K562 (cell line): ENCODE results near the gene MKRN1. TPM values are rescaled to one million over a fixed set of nuclear protein-coding genes. Genes with fewer than 3 reads are reported as not detected.

Experiments used
- BRD9 ChIP-seq: fragments of 450-650 bp; IDR thresholded peaks from 2 replicates; pipeline ENCODE4 v1.6.1; 2018; ENCODE audit warnings: low read depth; ENCODE audit not compliant: partially characterized antibody
- DMBX1 ChIP-seq: fragments of 250-450 bp; sonication (Bioruptor Pico); IDR thresholded peaks from 2 replicates; pipeline ENCODE4 v1.8.0; 2022; ENCODE audit warnings: inconsistent platforms, mild to moderate bottlenecking, moderate library complexity, borderline replicate concordance
- HMGN3 ChIP-seq: IDR thresholded peaks from 2 replicates; pipeline ENCODE4 v1.6.1; 2011; ENCODE audit warnings: borderline replicate concordance, low read depth, mild to moderate bottlenecking, mixed read lengths, low read length; ENCODE audit not compliant: insufficient read length; ENCODE audit errors: extremely low read depth
- ILF3 ChIP-seq: fragments of 450-650 bp; IDR thresholded peaks from 2 replicates; pipeline ENCODE4 v1.6.1; 2018; ENCODE audit warnings: antibody characterized with exemption, mild to moderate bottlenecking, moderate library complexity, borderline replicate concordance
- MBD2 ChIP-seq: sonication (generic); IDR thresholded peaks from 2 replicates; pipeline ENCODE4 v1.6.1; 2016; ENCODE audit warnings: low read depth, borderline replicate concordance
- POLR2AphosphoS2 ChIP-seq: IDR thresholded peaks from 2 replicates; pipeline ENCODE4 v1.6.1; 2012; ENCODE audit warnings: low read length, improper control_type of control experiment
- RBM14 ChIP-seq: fragments of 200-400 bp; formaldehyde crosslinking; IDR thresholded peaks from 2 replicates; pipeline ENCODE4 v1.6.1; 2018; ENCODE audit warnings: low read depth, mild to moderate bottlenecking, low read length, moderate library complexity, borderline replicate concordance; ENCODE audit not compliant: insufficient read depth
- RBM25 ChIP-seq: fragments of 200-400 bp; formaldehyde crosslinking; IDR thresholded peaks from 2 replicates; pipeline ENCODE4 v1.6.1; 2018; ENCODE audit warnings: low read length, low read depth, moderate library complexity; ENCODE audit not compliant: severe bottlenecking
- SMAD4 ChIP-seq: fragments of 250-450 bp; sonication (Bioruptor Pico); conservative IDR thresholded peaks from 2 replicates; pipeline ENCODE4 v1.8.0; 2021; ENCODE audit warnings: inconsistent platforms, mild to moderate bottlenecking, moderate library complexity
- SREBF1 ChIP-seq: fragments of 150-350 bp; IDR thresholded peaks from 2 replicates; pipeline ENCODE4 v1.6.1; 2014; ENCODE audit warnings: antibody characterized with exemption, low read depth, low read length, borderline replicate concordance
- TBL1XR1 ChIP-seq, 2 experiments: IDR thresholded peaks; 2 replicates each; pipeline ENCODE4 v1.6.1; 2012; ENCODE audit warnings: improper control_type of control experiment in 2 of 2, low read length in 2 of 2, mild to moderate bottlenecking in 1 of 2
- TRIM28 ChIP-seq: fragments of 450-650 bp; IDR thresholded peaks from 2 replicates; pipeline ENCODE4 v1.6.1; 2017
- U2AF2 ChIP-seq: fragments of 200-400 bp; formaldehyde crosslinking; optimal IDR thresholded peaks from 2 replicates; pipeline ENCODE3; 2017; ENCODE audit warnings: low read depth, mild to moderate bottlenecking, low read length
- ZNF224 ChIP-seq: sonication (generic); formaldehyde crosslinking; IDR thresholded peaks from 2 replicates; pipeline ENCODE4 v1.8.0; 2022; ENCODE audit warnings: mild to moderate bottlenecking, missing genetic modification reagents
- ZNF316 ChIP-seq: fragments of 450-650 bp; IDR thresholded peaks from 2 replicates; pipeline ENCODE4 v1.6.1; 2016
- ZNF644 ChIP-seq: fragments of 200-800 bp; sonication (Bioruptor generic); IDR thresholded peaks from 2 replicates; pipeline ENCODE4 v1.6.1; 2016; ENCODE audit warnings: low read depth, missing genetic modification characterization, missing compliant biosample characterization
- ZSCAN32 ChIP-seq: fragments of 450-650 bp; formaldehyde crosslinking; IDR thresholded peaks from 2 replicates; pipeline ENCODE4 v1.4.0; 2020; ENCODE audit warnings: mild to moderate bottlenecking, moderate library complexity
- ZZZ3 ChIP-seq: fragments of 450-650 bp; IDR thresholded peaks from 2 replicates; pipeline ENCODE4 v1.6.1; 2016; ENCODE audit warnings: antibody characterized with exemption, mild to moderate bottlenecking, moderate library complexity
- polyA plus RNA-seq, 8 experiments: library from polyadenylated mRNA; depleted of rRNA in 4 of 8; stranded (reverse) in 5 of 8; unstranded in 3 of 8; fragments of >200 nt; fragmentation: Nextera tagmentation in 2 of 8; fragmentation: Illumina TruSeq in 1 of 8; extraction: Ambion mirVana in 2 of 8; extraction: Trizol in 1 of 8; gene quantifications; 2 replicates each; pipeline versions ENCODE4 v1.2.1 to v1.2.3, GENCODE V29; 2011 to 2014; ENCODE audit warnings: inconsistent platforms in 1 of 8, missing spikeins in 1 of 8
- total RNA-seq, 7 experiments: library from RNA; depleted of rRNA in 6 of 7; stranded (reverse); fragments of >200 nt in 6 of 7; fragmentation: Illumina TruSeq in 2 of 7; extraction: Trizol in 2 of 7; gene quantifications; 2 replicates each; pipeline versions ENCODE4 v1.2.1 to v1.2.3, GENCODE V29; 2011 to 2021; ENCODE audit warnings: low replicate concordance in 1 of 7
- TF ChIP-seq, protein P1 (sequence below): fragments of 450-650 bp; IDR thresholded peaks from 2 replicates; pipeline ENCODE4 v1.6.1; 2018; ENCODE audit not compliant: partially characterized antibody
- TF ChIP-seq, protein P2 (sequence below): fragments of 200-400 bp; formaldehyde crosslinking; IDR thresholded peaks from 2 replicates; pipeline ENCODE4 v1.6.1; 2017; ENCODE audit warnings: mild to moderate bottlenecking, low read depth, low read length, moderate library complexity

MKRN1 gene
- total and polyA plus RNA-seq, 9 of the 15 experiments (the other 6 are each of a cell fraction or from before 2014, with no cell fraction given) = 30.5 to 90.3 (median 76.0) TPM

DNA sequence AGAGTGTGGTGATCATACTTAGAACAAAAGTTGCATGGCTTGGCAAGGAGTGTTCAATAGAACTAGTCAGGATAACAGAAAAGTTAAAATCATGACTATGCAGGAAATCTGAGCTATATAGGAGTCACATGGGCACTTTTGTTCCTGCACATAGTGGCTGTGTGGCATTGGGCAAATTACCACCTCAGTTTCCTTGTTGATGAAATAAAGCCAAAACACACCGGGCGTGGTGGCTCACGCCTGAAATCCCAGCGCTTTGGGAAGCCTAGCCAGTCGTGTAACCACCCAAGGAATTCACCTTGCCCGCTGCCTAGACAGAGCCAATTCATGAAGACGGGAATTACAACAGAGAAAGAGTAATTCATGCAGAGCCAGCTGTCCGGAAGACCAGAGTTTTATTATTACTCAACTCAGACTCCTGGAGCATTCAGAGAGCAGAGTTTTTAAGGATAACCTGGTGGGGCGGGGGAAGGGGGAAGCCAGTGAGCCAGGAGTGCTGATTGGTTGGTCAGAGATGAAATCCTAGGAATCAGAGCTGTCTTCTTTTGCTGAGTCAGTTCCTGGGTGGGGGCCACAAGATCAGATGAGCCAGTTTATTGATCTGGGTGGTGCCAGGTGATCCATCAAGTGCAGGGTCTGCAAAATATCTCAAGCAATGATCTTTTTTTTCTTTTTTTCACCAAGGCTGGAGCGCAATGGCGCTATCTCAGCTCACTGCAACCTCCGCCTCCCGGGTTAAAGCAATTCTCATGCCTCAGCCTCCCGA lies 6.4 kb upstream of the MKRN1 start (continued):
- TF ChIP-seq, protein P1, sequence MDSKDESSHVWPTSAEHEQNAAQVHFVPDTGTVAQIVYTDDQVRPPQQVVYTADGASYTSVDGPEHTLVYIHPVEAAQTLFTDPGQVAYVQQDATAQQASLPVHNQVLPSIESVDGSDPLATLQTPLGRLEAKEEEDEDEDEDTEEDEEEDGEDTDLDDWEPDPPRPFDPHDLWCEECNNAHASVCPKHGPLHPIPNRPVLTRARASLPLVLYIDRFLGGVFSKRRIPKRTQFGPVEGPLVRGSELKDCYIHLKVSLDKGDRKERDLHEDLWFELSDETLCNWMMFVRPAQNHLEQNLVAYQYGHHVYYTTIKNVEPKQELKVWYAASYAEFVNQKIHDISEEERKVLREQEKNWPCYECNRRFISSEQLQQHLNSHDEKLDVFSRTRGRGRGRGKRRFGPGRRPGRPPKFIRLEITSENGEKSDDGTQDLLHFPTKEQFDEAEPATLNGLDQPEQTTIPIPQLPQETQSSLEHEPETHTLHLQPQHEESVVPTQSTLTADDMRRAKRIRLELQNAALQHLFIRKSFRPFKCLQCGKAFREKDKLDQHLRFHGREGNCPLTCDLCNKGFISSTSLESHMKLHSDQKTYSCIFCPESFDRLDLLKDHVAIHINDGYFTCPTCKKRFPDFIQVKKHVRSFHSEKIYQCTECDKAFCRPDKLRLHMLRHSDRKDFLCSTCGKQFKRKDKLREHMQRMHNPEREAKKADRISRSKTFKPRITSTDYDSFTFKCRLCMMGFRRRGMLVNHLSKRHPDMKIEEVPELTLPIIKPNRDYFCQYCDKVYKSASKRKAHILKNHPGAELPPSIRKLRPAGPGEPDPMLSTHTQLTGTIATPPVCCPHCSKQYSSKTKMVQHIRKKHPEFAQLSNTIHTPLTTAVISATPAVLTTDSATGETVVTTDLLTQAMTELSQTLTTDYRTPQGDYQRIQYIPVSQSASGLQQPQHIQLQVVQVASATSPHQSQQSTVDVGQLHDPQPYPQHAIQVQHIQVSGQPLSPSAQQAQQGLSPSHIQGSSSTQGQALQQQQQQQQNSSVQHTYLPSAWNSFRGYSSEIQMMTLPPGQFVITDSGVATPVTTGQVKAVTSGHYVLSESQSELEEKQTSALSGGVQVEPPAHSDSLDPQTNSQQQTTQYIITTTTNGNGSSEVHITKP = no peak
- TF ChIP-seq ZZZ3 (no peak), BRD9 (no peak), RBM14 (no peak), DMBX1 (CRISPR knock-in tag) (no peak), HMGN3 (no peak), ZNF644 (no peak), U2AF2 (no peak), RBM25 (peak; percentile 15), POLR2AphosphoS2 (no peak), TRIM28 (0 out of 2 replicates have a peak, but pooled peaks have one; percentile 25), MBD2 (no peak), ILF3 (no peak), SREBF1 (no peak), ZNF316 (peak; percentile 97), ZSCAN32 (CRISPR knock-in tag) (no peak), TBL1XR1 (IDR thresholded peaks at IDR 0.05; ENCODE audit: low read length in 2 of 2) (no peak), SMAD4 (CRISPR knock-in tag) (0 out of 2 replicates have a peak, but pooled peaks have one; percentile 43), ZNF224 (CRISPR knock-in tag) (no peak)
- TF ChIP-seq, protein P2, sequence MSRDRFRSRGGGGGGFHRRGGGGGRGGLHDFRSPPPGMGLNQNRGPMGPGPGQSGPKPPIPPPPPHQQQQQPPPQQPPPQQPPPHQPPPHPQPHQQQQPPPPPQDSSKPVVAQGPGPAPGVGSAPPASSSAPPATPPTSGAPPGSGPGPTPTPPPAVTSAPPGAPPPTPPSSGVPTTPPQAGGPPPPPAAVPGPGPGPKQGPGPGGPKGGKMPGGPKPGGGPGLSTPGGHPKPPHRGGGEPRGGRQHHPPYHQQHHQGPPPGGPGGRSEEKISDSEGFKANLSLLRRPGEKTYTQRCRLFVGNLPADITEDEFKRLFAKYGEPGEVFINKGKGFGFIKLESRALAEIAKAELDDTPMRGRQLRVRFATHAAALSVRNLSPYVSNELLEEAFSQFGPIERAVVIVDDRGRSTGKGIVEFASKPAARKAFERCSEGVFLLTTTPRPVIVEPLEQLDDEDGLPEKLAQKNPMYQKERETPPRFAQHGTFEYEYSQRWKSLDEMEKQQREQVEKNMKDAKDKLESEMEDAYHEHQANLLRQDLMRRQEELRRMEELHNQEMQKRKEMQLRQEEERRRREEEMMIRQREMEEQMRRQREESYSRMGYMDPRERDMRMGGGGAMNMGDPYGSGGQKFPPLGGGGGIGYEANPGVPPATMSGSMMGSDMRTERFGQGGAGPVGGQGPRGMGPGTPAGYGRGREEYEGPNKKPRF = no peak
